ENCODE measurements around the gene GATA2. TPM values are rescaled to one million over a fixed set of nuclear protein-coding genes. Genes with fewer than 3 reads are reported as not detected.

GATA2 gene
- total and polyA plus RNA-seq, 2 experiments from 2014 or later = 23.8 to 34.0 TPM

GRCh38 chr3:128471110-128471509 lies 21.9 kb downstream of the GATA2 start:
- Histone ChIP-seq H3K79me2 (ENCODE audit: insufficient read depth) (no peaks in the 10 kb centered on the region), H3K4me3 (no peak overlapping the region), H3K27ac (no peak overlapping the region), H3K9ac (no peak overlapping the region), H3K9me3 (ENCODE audit: low read depth) (no peaks in the 10 kb centered on the region), H3K9me2 (ENCODE audit: insufficient read depth) (no peaks in the 10 kb centered on the region), H3K4me2 (ENCODE audit: unreplicated experiment) (no peak overlapping the region), H2AFZ (no peak overlapping the region), H3K27me3 (replicated peaks; ENCODE audit: insufficient read depth) (peaks cover 5% of the 10 kb centered on the region), H3F3A (ENCODE audit: insufficient read depth) (no peaks in the 10 kb centered on the region), H3K4me1 (ENCODE audit: insufficient read depth) (no peaks in the 10 kb centered on the region), H3K36me3 (ENCODE audit: low read depth) (no peaks in the 10 kb centered on the region), H4K20me1 (ENCODE audit: insufficient read depth) (no peaks in the 10 kb centered on the region)
- TF ChIP-seq EZH2phosphoT487 (IDR thresholded peaks at IDR 0.05; ENCODE audit: insufficient read depth, low read depth) (no peak), EZH2 (IDR thresholded peaks at IDR 0.05; ENCODE audit: insufficient read depth, poor library complexity, severe bottlenecking) (no peak)
- no peak for DNase-seq
- in situ Hi-C loops (cut with MboI) = no loop called here
- 93 to 94% methylated on average over 2 of the region's 2 CpGs for WGBS, 2 experiments (ENCODE audit: low coverage in 1 of 2, low lambda C conversion rate in 2 of 2, missing lambda C conversion rate in 2 of 2)

DNA sequence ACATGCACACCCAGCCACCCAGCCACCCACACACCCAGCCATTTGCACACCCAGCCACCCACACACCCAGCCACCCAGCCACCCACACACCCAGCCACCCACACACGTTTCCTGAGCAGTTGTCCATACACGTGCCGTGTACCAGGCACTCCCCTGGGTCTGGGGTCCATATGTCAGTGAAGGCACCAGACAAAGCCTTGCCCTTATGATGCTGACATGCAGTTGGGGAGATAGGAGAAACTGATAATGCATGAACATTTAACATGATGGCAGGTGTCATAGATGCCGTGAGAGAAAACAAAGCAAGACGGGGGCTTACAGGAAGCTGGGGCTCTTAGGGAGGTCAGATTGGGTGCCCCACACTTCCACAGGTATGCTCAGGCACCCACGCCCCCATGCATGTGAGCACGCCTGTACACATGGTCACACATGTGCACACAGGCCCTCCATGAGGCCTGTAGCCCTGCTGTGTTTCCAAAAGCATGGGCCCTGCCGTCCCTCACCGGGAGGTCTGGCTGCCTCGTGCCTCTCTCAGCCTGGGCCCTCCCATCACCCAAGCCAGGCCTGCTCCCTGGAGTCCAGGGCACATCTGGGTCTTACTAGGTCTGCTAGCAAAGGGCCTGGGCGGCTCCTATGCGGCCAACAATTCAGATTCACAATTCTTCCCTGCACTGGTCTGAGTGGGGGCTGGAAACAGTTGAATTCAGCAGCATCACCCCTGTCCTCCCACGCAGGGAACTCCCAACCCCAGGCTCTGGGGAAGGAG lies 22.7 kb downstream of the GATA2 start:
- H3K79me2 ChIP-seq (ENCODE audit: insufficient read depth) = no peaks in the 10 kb centered on the region
- no peak overlapping the region for H3K4me3 ChIP-seq
- no peak overlapping the region for H3K27ac ChIP-seq
- WGBS, 2 experiments (ENCODE audit: low coverage in 1 of 2, low lambda C conversion rate in 2 of 2, missing lambda C conversion rate in 2 of 2) = 39 to 46% methylated on average over 13 of the region's 13 CpGs
- H3K9ac ChIP-seq = no peak overlapping the region
- no peak for DNase-seq
- no peak overlapping the region for H2AFZ ChIP-seq
- no peaks in the 10 kb centered on the region for H4K20me1 ChIP-seq (ENCODE audit: insufficient read depth)
- in situ Hi-C loops (cut with MboI) = no loop called here
- no peaks in the 10 kb centered on the region for H3F3A ChIP-seq (ENCODE audit: insufficient read depth)
- TF ChIP-seq EZH2phosphoT487 (IDR thresholded peaks at IDR 0.05; ENCODE audit: insufficient read depth, low read depth) (no peak), EZH2 (IDR thresholded peaks at IDR 0.05; ENCODE audit: insufficient read depth, poor library complexity, severe bottlenecking) (no peak)
- no peaks in the 10 kb centered on the region for H3K36me3 ChIP-seq (ENCODE audit: low read depth)
- no peaks in the 10 kb centered on the region for H3K9me2 ChIP-seq (ENCODE audit: insufficient read depth)
- no peak overlapping the region for H3K4me2 ChIP-seq (ENCODE audit: unreplicated experiment)
- H3K27me3 ChIP-seq (replicated peaks; ENCODE audit: insufficient read depth) = peaks cover 5% of the 10 kb centered on the region
- H3K4me1 ChIP-seq (ENCODE audit: insufficient read depth) = no peaks in the 10 kb centered on the region
- H3K9me3 ChIP-seq (ENCODE audit: low read depth) = no peaks in the 10 kb centered on the region

DNA sequence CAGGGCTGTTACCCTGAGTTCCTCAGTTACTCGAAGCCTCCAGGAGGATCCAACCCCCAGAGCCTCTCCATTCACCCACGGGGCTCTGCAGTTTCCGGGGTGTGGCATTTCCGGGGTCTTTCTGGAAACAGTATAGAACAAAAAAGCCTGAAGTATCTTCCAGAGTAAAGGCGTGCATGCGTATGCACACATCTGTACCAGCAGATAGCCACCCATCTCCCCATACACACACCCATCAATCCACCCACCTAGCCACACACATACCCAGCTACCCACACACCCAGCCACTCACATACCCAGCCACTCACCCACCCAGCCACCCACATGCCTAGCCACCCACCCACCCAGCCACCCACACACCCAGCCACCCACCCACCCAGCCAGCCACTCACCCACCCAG lies 23.4 kb downstream of the GATA2 start:
- Histone ChIP-seq H3K9me3 (ENCODE audit: low read depth) (no peaks in the 10 kb centered on the region), H3K4me1 (ENCODE audit: insufficient read depth) (no peaks in the 10 kb centered on the region), H3K27ac (no peak overlapping the region), H3K79me2 (ENCODE audit: insufficient read depth) (no peaks in the 10 kb centered on the region), H3K9ac (no peak overlapping the region), H4K20me1 (ENCODE audit: insufficient read depth) (no peaks in the 10 kb centered on the region), H3K9me2 (ENCODE audit: insufficient read depth) (no peaks in the 10 kb centered on the region), H3K4me3 (no peak overlapping the region), H3K4me2 (ENCODE audit: unreplicated experiment) (no peak overlapping the region), H2AFZ (no peak overlapping the region), H3K36me3 (ENCODE audit: low read depth) (no peaks in the 10 kb centered on the region), H3F3A (ENCODE audit: insufficient read depth) (no peaks in the 10 kb centered on the region), H3K27me3 (replicated peaks; ENCODE audit: insufficient read depth) (peaks cover 10% of the 10 kb centered on the region)
- TF ChIP-seq EZH2phosphoT487 (IDR thresholded peaks at IDR 0.05; ENCODE audit: insufficient read depth, low read depth) (no peak), EZH2 (IDR thresholded peaks at IDR 0.05; ENCODE audit: insufficient read depth, poor library complexity, severe bottlenecking) (no peak)
- no peak for DNase-seq
- WGBS, 2 experiments (ENCODE audit: low coverage in 1 of 2, low lambda C conversion rate in 2 of 2, missing lambda C conversion rate in 2 of 2) = 60 to 64% methylated on average over 6 of the region's 6 CpGs
- in situ Hi-C loops (cut with MboI) = no loop called here

- H3K27ac ChIP-seq = no peak overlapping the region
- H3K36me3 ChIP-seq (ENCODE audit: low read depth) = no peaks in the 10 kb centered on the region
- H3K27me3 ChIP-seq (replicated peaks; ENCODE audit: insufficient read depth) = peaks cover 11% of the 10 kb centered on the region
- H3K9me2 ChIP-seq (ENCODE audit: insufficient read depth) = no peaks in the 10 kb centered on the region
- no peak overlapping the region for H3K4me3 ChIP-seq
- DNase-seq = no peak
- TF ChIP-seq EZH2phosphoT487 (IDR thresholded peaks at IDR 0.05; ENCODE audit: insufficient read depth, low read depth) (no peak), EZH2 (IDR thresholded peaks at IDR 0.05; ENCODE audit: insufficient read depth, poor library complexity, severe bottlenecking) (no peak)
- no peak overlapping the region for H3K9ac ChIP-seq
- in situ Hi-C loops (cut with MboI) = no loop called here
- no peaks in the 10 kb centered on the region for H4K20me1 ChIP-seq (ENCODE audit: insufficient read depth)
- H2AFZ ChIP-seq = no peak overlapping the region
- H3K4me1 ChIP-seq (ENCODE audit: insufficient read depth) = no peaks in the 10 kb centered on the region
- WGBS, 2 experiments (ENCODE audit: low coverage in 1 of 2, low lambda C conversion rate in 2 of 2, missing lambda C conversion rate in 2 of 2) = 70 to 71% methylated on average over 6 to 10 of the region's 10 CpGs
- no peak overlapping the region for H3K4me2 ChIP-seq (ENCODE audit: unreplicated experiment)
- H3K79me2 ChIP-seq (ENCODE audit: insufficient read depth) = no peaks in the 10 kb centered on the region
- no peaks in the 10 kb centered on the region for H3K9me3 ChIP-seq (ENCODE audit: low read depth)
- no peaks in the 10 kb centered on the region for H3F3A ChIP-seq (ENCODE audit: insufficient read depth)
These were observed 24.0 kb downstream of the GATA2 start for GRCh38 chr3:128468791-128469527.
